Vagina (tissue), 2 donors: ENCODE data around the gene TGFA. TPM values are rescaled to one million over a fixed set of nuclear protein-coding genes. Genes with fewer than 3 reads are reported as not detected.

Source experiments
- DNase-seq, 2 donors: peaks; one replicate each; pipeline ENCODE4 v3.0.0-alpha.2; 2017; ENCODE audit errors: extremely low spot score in 2 of 2
- H3K27ac ChIP-seq: fragments of 200-600 bp; sonication (generic); one replicate; pipeline ENCODE4 v1.5.1; 2019
- H3K27me3 ChIP-seq: fragments of 200-600 bp; sonication (generic); one replicate; pipeline ENCODE4 v1.5.1; 2019
- H3K36me3 ChIP-seq, 2 donors: fragments of 200-600 bp; sonication (generic); one replicate each; pipeline ENCODE4 v1.5.1; 2017 to 2019
- H3K4me1 ChIP-seq: fragments of 200-600 bp; sonication (generic); one replicate; pipeline ENCODE4 v1.5.1; 2019
- H3K4me3 ChIP-seq, 2 donors: fragments of 200-600 bp; sonication (generic); 1 replicate in 1 of 2; 2 replicates in 1 of 2; pipeline ENCODE4 v1.5.1; 2016 to 2019
- H3K9me3 ChIP-seq: fragments of 200-600 bp; sonication (generic); one replicate; pipeline ENCODE4 v1.5.1; 2019
- CTCF ChIP-seq, 3 experiments: fragments of 450-650 bp in 2 of 3; fragments of 200-600 bp in 1 of 3; sonication (generic) in 1 of 3; IDR thresholded peaks; one replicate each; pipeline ENCODE4 v1.5.1; 2017 to 2019; ENCODE audit warnings: antibody characterized with exemption in 3 of 3, mild to moderate bottlenecking in 2 of 3, moderate library complexity in 2 of 3
- POLR2A ChIP-seq, 2 donors: fragments of 450-650 bp; IDR thresholded peaks; one replicate each; pipeline ENCODE4 v1.6.1; 2017; ENCODE audit warnings: antibody characterized with exemption in 2 of 2, mild to moderate bottlenecking in 2 of 2, moderate library complexity in 2 of 2
- POLR2AphosphoS5 ChIP-seq, 2 donors: sonication (generic); formaldehyde crosslinking; IDR thresholded peaks; one replicate each; pipeline ENCODE4 v1.9.0; 2017; ENCODE audit warnings: antibody characterized with exemption in 2 of 2, mild to moderate bottlenecking in 2 of 2, low read depth in 1 of 2; ENCODE audit not compliant: insufficient read depth in 1 of 2
- intact Hi-C: fragments of 100-400 bp; cut with DNase I; formaldehyde crosslinking; loops from one replicate; pipeline ENCODE4 v1.15.1; 2023
- total RNA-seq: library from RNA; depleted of rRNA; stranded (reverse); fragments of >200 nt; gene quantifications from one replicate; pipeline ENCODE4 v1.2.3, GENCODE V29; 2016

The TGFA gene
- total RNA-seq, 1 donor from 2014 or later, result 27.7 TPM

- DNase-seq, result no peak
- Histone ChIP-seq H3K27me3 (no peaks in the 10 kb centered on the region), H3K4me1 (no peaks in the 10 kb centered on the region), H3K27ac (no peak overlapping the region), H3K9me3 (no peaks in the 10 kb centered on the region), H3K36me3 (no peaks in the 10 kb centered on the region), H3K4me3 (no peak overlapping the region)
- intact Hi-C loops, result no loop called here
- TF ChIP-seq CTCF (IDR thresholded peaks at IDR 0.05) (no peak), POLR2A (IDR thresholded peaks at IDR 0.05) (no peak), POLR2AphosphoS5 (IDR thresholded peaks at IDR 0.05; ENCODE audit: insufficient read depth in 1 of 2, low read depth in 1 of 2) (no peak)
These were observed 113.0 kb downstream of the TGFA start for GRCh38 chr2:70440621-70441020.

GRCh38 chr2:70435138-70435537 lies 118.5 kb downstream of the TGFA start:
- Histone ChIP-seq H3K9me3 (no peaks in the 10 kb centered on the region), H3K27me3 (no peaks in the 10 kb centered on the region), H3K4me1 (no peaks in the 10 kb centered on the region), H3K36me3 (no peaks in the 10 kb centered on the region), H3K27ac (no peak overlapping the region), H3K4me3 (no peak overlapping the region)
- intact Hi-C loops, result no loop called here
- TF ChIP-seq CTCF (IDR thresholded peaks at IDR 0.05) (no peak), POLR2AphosphoS5 (IDR thresholded peaks at IDR 0.05; ENCODE audit: insufficient read depth in 1 of 2, low read depth in 1 of 2) (no peak), POLR2A (IDR thresholded peaks at IDR 0.05) (no peak)
- DNase-seq, result no peak

- no peaks in the 10 kb centered on the region for H3K27me3 ChIP-seq
- intact Hi-C loops, result no loop called here
- H3K9me3 ChIP-seq, result no peaks in the 10 kb centered on the region
- H3K4me3 ChIP-seq, result no peak overlapping the region
- TF ChIP-seq POLR2AphosphoS5 (IDR thresholded peaks at IDR 0.05; ENCODE audit: insufficient read depth in 1 of 2, low read depth in 1 of 2) (no peak), CTCF (IDR thresholded peaks at IDR 0.05) (no peak), POLR2A (IDR thresholded peaks at IDR 0.05) (no peak)
- no peaks in the 10 kb centered on the region for H3K36me3 ChIP-seq
- DNase-seq, result no peak
- no peaks in the 10 kb centered on the region for H3K4me1 ChIP-seq
- no peak overlapping the region for H3K27ac ChIP-seq
These were observed 120.3 kb downstream of the TGFA start for GRCh38 chr2:70433315-70433714.

- no peaks in the 10 kb centered on the region for H3K36me3 ChIP-seq
- no peaks in the 10 kb centered on the region for H3K27me3 ChIP-seq
- no peak overlapping the region for H3K4me3 ChIP-seq
- H3K27ac ChIP-seq, result no peak overlapping the region
- H3K9me3 ChIP-seq, result no peaks in the 10 kb centered on the region
- TF ChIP-seq CTCF (IDR thresholded peaks at IDR 0.05) (no peak), POLR2AphosphoS5 (IDR thresholded peaks at IDR 0.05; ENCODE audit: insufficient read depth in 1 of 2, low read depth in 1 of 2) (no peak), POLR2A (IDR thresholded peaks at IDR 0.05) (no peak)
- intact Hi-C loops, result no loop called here
- H3K4me1 ChIP-seq, result no peaks in the 10 kb centered on the region
- no peak for DNase-seq
These were observed 121.8 kb downstream of the TGFA start for GRCh38 chr2:70431716-70432347.

GRCh38 chr2:70426341-70426740 lies 127.3 kb downstream of the TGFA start:
- H3K27me3 ChIP-seq, result no peaks in the 10 kb centered on the region
- no peak overlapping the region for H3K27ac ChIP-seq
- no peak for TF ChIP-seq POLR2A (IDR thresholded peaks at IDR 0.05)
- no peak for TF ChIP-seq CTCF (IDR thresholded peaks at IDR 0.05)
- no peak for TF ChIP-seq POLR2AphosphoS5 (IDR thresholded peaks at IDR 0.05; ENCODE audit: insufficient read depth in 1 of 2, low read depth in 1 of 2)
- intact Hi-C loops, result no loop called here
- H3K9me3 ChIP-seq, result no peaks in the 10 kb centered on the region
- DNase-seq, result no peak
- H3K36me3 ChIP-seq, result no peaks in the 10 kb centered on the region
- no peak overlapping the region for H3K4me3 ChIP-seq
- H3K4me1 ChIP-seq, result no peaks in the 10 kb centered on the region
